NCI-H128 (cell line): ENCODE results near the gene GPI.
"Not testable (repeated sequence)": the region's sequence is repeated elsewhere in the genome, so short reads cannot be mapped to it uniquely, and the experiment has no call there.

Source experiments
- DNase-seq: peaks from one replicate; lab custom pipeline; 2025; ENCODE audit not compliant: unreplicated experiment; lab: John Stamatoyannopoulos, UW

Gene GPI

DNA sequence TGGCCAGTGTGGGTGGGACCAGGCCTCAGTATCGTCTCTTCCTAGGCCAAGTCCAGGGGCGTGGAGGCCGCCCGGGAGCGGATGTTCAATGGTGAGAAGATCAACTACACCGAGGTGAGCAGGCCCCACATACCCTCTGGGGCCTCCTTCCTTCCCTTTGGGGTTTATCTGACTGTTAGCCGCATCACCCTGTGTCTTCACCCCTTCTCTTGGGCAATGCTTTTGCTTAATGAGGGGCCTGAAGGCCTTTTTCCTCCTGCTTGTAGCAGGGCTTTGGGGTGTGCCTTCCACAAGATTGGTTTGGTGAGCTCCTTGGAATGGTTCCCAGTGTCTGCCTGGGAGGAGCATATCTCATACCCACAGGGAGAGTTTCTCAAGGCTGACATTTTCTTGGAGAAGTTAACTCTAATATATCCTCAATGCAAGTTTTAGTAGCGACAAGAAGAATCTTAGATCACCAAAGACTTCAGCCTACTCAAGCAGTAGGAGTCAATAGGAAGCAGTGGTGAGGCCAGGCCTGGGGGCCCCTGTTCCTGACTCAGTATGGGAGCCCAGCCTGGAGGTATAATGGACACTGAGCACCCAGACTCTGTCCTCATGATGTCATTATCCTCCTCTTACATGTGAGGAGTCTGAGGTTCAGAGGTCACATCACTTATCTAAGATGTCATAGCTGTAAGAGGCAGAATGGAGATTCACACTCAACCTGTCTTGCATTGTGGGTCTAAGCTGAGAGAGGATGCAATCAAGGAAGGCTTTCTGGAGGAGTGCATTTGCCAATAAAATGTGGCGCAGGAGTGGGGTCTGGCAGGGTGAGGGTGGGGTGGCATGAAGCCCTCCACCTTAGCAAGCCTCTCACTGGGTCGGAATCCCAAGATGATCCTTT, 2.0 kb downstream of the GPI start:
- DNase-seq: no peak

DNA sequence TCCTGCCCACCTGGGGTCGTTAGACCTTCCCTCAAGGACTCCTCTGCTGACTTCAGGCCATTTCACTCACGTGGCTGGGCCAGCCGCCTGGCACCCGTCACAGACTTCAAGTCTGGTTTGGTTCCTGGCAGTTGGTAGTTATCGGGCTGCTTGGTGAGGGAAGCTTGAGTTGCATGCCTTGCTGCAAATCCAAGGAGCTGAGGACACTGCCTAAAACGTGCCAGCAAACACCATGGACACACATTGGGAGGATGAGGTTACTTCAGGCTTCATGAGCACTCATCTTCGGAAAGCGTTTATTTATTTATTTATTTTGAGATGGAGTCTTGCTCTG, 2.6 kb downstream of the GPI start:
- no peak for DNase-seq

DNA sequence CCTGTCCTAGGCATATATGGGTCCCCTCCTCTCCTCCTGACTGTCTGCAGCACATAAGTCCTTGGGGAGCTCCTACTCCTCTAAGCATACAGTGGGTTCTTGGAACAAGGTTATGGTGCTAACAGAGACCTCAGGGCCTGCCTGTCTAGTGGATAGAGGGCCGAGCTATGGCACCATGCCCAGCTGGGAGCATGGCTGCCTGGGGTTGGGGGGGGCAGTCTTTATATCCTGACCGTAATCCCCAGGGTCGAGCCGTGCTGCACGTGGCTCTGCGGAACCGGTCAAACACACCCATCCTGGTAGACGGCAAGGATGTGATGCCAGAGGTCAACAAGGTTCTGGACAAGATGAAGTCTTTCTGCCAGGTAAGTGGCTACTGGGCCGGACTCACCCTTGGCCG, 3.3 kb downstream of the GPI start:
- no peak for DNase-seq

DNA sequence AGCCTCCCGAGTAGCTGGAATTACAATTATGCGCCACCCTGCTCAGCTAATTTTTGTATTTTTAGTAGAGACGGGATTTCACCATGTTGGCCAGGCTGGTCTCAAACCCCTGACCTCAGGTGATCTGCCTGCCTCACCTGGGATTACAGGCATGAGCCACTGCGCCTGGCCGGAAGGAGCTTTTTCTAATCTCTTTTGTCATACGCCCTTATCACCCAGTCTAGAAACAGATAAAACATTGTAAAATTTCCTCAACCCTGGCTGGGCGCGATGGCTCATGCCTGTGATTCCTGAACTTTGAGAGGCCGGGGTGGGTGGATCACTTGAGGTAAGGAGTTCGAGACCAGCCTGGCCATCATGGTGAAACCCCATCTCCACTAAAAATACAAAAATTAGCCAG, 4.2 kb downstream of the GPI start:
- DNase-seq: not testable (repeated sequence)

DNA sequence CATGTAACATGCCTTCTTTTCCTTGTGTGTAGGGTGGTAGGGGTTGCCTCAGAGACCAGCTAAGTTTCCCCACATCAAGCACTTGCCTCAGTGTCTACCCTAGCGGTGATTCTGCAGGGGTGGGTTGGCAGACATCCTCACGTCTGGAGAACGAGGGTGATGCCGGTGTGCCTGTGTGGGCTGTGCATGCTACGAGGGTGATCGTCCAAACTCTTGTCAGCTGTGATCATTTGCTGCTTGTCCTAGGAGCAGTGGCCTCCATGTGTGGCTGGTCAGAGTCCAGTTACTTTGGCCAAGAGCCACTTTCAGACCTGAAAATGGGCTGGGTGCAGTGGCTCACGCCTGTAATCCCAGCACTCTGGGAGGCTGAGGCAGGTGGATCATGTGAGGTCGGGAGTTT, 5.1 kb downstream of the GPI start:
- DNase-seq: no peak

DNA sequence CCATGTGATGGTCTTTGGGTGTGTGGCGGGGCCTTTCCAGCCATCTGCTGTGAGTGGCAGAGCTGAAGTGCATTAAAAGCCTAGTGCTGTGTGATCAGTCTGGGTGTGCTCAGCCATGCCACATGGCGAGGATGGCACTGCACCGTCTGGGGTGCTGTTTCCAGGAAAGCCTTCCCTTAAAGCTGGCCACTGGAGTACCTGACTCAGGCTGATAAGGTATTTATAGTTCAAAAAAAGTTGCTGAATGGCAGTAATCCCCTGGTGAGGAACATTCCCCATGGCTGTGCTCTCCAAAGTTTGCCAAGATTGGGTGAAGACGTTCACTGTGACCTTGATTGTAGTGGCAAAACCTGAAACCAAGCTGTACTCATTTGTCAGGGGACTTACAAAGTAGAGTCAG, 6.0 kb downstream of the GPI start:
- no peak for DNase-seq

DNA sequence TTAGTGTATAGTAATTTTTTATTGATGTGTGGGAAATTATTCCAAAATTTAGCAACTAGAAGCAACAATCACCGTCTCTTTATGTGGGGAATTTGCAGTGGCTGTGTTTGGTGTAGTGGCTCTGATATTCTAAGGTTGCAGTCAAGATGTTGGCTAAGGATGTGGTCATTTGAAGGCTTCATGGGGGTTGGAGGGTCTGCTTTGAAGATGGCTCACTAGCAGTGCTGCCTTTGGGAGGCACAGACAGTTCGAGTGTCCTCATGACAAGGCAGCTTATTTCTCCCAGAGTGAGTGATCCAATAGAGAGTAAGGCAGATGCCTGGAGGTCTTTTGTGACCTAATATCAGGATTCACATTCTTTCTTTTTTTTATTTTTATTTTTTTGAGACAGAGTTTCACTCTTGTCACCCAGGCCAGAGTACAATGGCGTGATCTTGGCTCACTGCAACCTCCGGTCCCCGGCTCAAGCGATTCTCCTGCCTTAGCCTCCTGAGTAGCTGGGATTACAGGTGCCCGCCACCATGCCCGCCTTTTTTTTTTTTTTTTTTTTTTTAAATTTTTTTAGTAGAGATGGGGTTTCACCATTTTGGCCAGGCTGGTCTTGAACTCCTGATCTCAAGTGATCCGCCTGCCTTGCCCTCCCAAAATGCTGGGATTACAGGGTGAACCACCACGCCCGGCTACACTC, 8.7 kb downstream of the GPI start:
- DNase-seq: no peak

DNA sequence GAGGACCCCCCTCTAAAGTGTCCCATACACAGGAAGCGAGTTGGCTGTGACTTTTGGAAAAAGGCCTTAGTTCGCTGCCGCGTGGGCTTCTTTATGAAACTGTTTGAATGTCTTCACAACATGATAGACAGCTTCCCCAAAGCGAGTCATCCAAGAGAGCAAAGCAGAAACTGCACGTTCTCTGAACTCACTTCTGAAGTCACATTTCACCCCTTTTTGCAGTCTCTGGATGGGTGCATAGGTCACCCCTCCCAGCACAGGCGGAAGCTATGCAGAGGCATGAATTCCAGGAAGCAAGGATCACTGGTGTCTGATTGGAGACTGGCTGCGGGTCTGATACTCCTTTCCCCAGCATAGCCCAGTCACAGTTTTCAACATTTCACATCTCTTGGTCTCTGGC, 10.6 kb downstream of the GPI start:
- no peak for DNase-seq

DNA sequence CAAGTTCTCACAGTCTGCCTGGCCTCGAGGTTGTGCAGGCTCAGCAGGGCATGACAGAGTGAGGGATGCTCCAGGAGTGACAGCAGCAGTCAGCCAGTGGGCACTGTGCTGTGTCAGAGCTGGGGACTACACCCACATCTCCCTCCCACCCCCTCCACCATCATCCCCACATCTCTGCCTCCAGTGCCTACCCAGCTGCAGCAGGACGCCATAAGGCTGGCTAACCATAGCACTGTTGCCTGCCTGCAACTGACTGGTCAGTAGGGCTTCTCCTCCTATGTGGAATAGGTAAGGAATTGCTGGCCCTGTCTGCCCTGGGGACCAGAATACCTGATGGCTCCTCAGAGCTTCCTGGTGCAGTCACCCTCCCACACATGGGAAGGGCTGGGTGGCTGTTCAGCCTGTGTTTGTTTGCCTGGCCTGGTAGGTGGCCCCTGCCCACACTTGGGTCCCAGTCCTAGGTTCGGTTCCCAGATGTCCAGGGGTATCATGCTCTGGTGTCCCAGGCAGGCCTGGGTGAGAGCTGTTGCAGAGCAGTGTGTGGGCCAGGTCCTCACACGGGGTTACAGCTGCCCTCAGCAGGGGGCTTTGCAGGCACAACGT, 15.7 kb downstream of the GPI start:
- no peak for DNase-seq

DNA sequence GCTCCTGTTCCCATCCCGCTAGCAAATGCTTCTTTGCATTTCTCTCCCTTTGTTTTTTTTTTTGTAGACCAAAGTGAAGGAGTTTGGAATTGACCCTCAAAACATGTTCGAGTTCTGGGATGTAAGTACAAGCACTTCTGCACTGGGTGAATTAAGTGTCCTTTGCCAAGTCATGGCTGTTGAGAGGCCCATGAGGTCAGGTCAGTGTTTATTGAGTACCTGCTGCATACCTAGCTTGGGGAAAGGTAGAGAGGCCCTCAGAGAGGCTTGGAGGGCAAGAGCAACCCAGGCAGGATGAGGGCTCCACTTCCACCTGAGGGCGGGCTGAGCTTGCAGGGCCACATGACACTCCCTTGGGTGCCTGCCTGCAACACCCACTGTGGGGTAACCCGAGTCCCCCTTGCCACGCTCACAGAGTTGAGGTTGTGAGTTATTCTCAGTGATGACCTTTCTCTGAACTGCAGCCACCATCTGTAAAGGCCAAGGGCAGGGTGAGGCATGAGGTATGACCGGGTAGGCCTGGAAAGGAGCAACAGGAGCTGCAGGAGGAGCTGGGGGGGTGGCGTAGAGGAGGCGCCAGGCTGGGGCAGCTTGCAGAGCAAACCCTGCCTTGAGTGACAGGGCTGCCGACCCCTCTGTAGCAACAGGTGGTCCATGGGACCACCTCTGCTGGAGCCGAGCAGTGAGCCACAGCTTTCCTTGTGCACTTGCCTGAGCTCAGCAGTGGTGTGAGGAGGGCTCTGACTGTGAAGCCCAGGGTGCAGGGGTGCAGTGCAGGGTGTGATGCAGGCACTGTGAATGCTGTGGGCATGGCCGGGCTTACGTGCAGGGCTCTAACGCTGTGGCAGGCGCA, 16.6 kb downstream of the GPI start:
- no peak for DNase-seq

DNA sequence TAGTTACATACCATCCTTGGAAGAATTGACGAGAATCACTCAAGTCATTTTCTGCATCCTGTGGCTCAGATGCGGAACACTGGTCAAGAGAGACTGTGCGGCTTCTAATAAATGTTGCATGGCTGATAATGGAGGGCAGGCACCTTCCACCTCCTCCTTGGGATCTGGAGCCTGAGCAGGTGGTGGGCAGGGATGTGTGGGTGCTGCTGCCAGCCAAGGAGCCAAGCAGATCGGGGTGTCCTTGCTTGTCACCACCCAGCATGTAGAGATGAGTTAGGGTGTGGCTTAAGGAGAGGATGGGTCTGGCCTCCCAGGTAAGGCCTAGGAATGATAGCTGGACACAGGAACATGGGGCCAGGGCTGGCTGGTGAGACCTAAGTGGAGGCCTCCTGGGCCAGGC, 17.5 kb downstream of the GPI start:
- DNase-seq: no peak

DNA sequence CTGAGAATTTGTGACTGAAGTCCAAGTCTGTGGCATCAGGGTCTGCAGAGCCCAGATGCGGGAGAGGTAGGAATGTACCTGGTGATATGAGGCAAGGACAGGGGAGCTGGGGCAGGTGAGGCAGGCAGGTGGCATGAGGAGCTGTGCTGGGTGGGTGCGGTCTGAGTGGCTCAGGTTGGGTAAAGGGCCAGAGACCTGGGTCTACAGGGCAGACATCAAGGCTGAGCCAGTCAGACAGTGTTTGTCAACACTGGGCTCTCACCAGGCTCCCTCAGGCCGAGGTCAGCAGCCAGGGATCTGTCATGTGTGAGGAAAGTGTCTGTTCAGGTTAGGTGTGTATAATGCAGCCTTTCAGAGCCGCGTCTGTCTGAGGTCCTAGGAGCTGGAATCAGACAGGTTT, 18.6 kb downstream of the GPI start:
- no peak for DNase-seq

DNA sequence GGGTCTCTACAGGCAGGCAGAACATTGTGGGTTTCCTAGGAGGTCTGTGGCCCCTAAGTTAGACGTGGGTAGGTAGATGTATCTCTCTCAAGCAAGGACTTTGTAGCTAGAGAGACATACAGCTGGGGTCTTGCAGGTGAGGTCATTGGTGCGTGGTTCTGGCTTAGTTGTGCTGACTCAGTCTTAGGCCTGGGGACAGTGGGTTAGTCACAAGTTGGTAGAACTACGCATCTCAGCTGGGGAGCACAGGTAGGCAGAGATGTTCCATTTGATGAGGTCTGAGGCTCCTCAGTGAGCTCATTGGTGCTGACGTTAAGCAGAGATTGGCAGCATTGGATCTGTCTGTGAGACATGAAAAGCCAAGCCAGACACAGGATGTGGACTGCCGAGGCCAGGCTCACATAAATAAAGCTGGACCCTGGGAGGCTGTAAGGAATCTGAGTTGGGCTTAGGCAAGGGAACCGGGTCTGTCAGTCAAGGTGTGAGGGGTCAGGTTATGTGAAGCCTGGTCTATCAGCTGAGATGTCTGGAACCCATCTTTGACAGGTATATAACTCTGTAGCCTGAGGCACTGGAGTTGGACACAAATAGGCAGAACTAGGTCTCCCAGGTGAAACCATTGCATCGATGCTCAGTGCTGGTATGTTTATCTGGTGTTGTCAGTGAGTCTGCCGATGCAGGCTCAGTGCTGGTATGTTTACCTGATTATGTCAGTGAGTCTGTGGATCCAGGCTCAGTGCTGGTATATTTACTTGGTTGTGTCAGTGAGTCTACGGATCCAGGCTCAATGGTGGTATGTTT, 21.8 kb downstream of the GPI start:
- no peak for DNase-seq

DNA sequence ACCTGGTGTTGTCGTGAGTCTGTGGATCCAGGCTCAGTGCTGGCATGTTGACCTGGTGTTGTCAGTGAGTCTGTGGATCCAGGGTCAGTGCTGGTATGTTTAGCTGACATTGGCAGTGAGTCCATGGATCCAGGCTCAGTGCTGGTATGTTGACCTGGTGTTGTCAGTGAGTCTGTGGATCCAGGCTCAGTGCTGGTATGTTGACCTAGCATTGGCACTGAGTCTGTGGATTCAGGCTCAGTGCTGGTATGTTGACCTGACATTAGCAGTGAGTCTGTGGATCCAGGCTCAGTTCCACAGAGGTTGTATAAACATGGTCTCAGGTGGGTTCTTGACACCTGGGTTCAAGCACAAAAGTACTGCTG, 22.4 kb downstream of the GPI start:
- DNase-seq: no peak

DNA sequence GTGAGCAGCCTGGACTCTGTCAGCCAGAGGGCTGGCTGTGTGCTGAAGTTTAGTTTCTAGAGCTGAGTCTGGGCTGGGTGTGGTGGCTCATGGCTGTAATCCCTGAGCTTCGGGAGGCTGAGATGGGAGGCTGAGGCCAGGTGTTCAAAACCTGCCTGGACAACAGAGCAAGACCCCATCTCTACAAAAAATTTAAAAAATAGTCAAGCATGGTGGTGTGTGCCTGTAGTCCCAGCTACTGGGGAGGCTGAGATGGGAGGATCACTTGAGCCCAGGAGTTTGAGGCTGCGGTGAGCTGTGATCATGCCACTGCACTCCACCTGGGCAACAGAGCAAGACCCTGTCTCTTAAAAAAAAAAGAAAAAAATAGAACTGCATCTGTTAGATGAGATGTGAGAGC, 23.7 kb downstream of the GPI start:
- not testable (repeated sequence) for DNase-seq

DNA sequence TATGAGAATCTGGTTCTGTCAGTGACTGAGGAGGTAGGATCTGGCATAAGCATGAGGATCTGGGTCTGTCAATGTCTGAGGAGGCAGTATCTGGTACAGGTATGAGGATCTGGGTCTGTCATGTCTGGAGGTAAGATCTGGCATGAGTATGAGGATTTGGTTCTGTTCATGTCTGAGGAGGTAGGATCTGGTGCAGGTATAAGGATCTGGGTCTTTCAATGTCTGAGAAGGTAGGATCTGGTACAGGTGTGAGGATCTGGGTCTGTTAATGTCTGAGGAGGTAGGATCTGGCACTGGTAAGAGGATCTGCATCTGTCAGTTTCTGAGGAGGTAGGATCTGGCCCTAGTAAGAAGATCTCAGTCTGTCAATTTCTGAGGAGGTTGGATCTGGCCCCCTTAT, 26.8 kb downstream of the GPI start:
- DNase-seq: no peak

DNA sequence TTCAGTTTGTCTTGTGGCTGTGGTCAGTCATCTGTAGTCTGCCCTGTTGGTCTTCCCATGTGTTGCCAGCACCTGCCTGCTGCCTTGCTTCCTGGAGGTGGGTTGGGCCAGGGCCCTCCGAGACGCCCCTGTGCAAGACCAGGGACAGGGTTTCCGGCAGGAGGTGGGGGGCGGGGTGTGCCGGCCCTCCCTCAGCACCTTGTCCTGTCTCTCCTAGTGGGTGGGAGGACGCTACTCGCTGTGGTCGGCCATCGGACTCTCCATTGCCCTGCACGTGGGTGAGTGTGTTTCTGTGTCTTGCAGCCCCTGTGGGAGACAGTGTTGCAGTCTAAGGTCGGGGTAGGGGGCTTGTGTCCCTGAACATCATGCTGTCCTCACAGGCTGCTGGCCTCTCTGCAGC, 28.0 kb downstream of the GPI start:
- DNase-seq: no peak

DNA sequence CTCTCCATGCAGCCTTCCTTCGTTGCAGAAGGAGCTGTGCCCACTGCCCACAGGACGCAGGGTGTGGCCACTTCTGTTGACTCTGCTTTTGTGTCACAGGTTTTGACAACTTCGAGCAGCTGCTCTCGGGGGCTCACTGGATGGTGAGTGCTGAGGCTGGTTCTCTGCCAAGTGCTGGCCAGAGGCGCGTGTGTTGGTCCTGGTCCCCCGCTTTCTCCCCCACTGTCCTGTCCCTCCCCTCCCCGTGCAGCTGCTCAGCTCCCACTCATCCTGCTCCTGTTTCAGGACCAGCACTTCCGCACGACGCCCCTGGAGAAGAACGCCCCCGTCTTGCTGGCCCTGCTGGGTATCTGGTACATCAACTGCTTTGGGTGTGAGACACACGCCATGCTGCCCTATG, 28.6 kb downstream of the GPI start:
- no peak for DNase-seq

DNA sequence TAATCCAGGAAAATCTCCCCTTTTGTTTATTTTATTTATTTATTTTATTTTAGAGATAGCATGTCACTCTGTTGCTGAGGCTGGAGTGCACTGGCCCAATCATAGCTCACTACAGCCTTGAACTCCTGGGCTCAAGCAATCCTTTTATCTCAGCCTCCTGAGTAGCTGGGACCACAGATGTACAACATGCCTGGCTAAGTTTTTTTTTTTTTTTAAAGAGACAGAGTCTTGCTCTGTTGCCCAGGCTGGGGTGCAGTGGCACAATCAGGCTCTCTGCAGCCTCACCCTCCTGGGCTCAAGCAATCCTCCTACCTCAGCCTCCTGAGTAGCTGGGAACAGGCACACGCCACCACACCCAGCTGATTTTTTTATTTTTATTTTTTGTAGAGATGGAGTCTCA, 32.9 kb downstream of the GPI start:
- DNase-seq: no peak

DNA sequence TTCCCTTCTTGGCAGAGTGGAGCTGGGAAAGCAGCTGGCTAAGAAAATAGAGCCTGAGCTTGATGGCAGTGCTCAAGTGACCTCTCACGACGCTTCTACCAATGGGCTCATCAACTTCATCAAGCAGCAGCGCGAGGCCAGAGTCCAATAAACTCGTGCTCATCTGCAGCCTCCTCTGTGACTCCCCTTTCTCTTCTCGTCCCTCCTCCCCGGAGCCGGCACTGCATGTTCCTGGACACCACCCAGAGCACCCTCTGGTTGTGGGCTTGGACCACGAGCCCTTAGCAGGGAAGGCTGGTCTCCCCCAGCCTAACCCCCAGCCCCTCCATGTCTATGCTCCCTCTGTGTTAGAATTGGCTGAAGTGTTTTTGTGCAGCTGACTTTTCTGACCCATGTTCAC, 34.9 kb downstream of the GPI start:
- DNase-seq: no peak

DNA sequence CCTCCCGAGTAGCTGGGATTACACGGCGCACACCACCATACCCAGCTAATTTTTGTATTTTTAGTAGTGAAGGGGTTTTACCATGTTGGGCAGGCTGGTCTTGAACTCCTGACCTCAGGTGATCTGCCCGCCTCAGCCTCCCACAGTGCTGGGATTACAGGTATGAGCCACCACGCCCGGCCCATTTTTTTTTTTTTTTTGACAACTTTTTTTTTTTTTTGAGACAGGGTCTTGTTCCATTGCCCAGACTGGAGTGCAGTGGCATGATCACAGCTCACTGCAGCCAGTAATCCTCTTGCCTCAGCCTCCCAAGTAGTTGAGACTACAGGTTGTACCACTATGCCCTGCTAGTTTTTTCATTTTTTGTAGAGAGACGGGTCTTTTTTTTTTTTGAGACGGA, 35.8 kb downstream of the GPI start:
- not testable (repeated sequence) for DNase-seq
